Measurements from ENCODE around the gene TXNL1.

The TXNL1 gene

GRCh38 chr18:56560992-56561391 is 77.4 kb downstream of the TXNL1 start:
- no peak for DNase-seq (ENCODE audit: low read depth)
- H3K4me3 ChIP-seq (ENCODE audit: low read depth, low read length) = no peak overlapping the region
- TF ChIP-seq CTCF (IDR thresholded peaks at IDR 0.05; ENCODE audit: insufficient read depth, low read depth, low read length, missing control alignments) = no peak

- TF ChIP-seq CTCF (IDR thresholded peaks at IDR 0.05; ENCODE audit: insufficient read depth, low read depth, low read length, missing control alignments) = no peak
- no peak overlapping the region for H3K4me3 ChIP-seq (ENCODE audit: low read depth, low read length)
- no peak for DNase-seq (ENCODE audit: low read depth)
These were observed 79.3 kb downstream of the TXNL1 start for GRCh38 chr18:56559044-56559443.

GRCh38 chr18:56556907-56557306 is 81.5 kb downstream of the TXNL1 start:
- DNase-seq (ENCODE audit: low read depth) = no peak
- no peak for TF ChIP-seq CTCF (IDR thresholded peaks at IDR 0.05; ENCODE audit: insufficient read depth, low read depth, low read length, missing control alignments)
- no peak overlapping the region for H3K4me3 ChIP-seq (ENCODE audit: low read depth, low read length)

DNA sequence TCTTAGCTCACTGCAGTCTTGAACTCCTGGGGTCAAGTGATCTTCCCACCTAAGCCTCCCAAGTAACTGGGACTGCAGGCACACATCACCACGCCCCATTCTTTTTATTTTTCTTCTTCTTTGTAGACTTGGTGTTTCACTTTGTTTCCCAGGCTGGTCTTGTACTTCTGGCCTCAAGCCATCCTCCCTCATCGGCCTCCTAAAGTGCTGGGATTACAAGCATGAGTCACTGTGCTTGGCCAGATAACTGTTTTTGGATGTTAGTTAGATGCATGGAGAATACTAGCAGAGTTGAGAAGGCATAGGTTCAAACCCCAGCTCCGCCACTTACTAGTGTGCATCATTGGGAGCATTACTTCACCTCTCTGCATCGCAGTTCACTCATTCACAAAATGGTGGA is 88.3 kb downstream of the TXNL1 start:
- DNase-seq (ENCODE audit: low read depth) = no peak
- no peak for TF ChIP-seq CTCF (IDR thresholded peaks at IDR 0.05; ENCODE audit: insufficient read depth, low read depth, low read length, missing control alignments)
- no peak overlapping the region for H3K4me3 ChIP-seq (ENCODE audit: low read depth, low read length)

Measured in GM12865 (cell line).